Endothelial cell of umbilical vein (primary cell): ENCODE data around the gene RPL39L. TPM values are rescaled to one million over a fixed set of nuclear protein-coding genes. Genes with fewer than 3 reads are reported as not detected.
"Not testable (repeated sequence)": the region's sequence is repeated elsewhere in the genome, so short reads cannot be mapped to it uniquely, and the experiment has no call there.

Experiments used
- BruUV-seq: library from RNA; stranded (reverse); fragments of 400-500 nt; replicated peaks from 2 replicates; lab custom pipeline; 2021; lab: Mats Ljungman, UMichigan
- CTCF ChIA-PET: fragments of 300-600, 350-600 bp; sonication (Branson Sonifier 250); formaldehyde crosslinking; loops from one replicate; lab custom pipeline; 2021; ENCODE audit warnings: antibody characterized with exemption, inconsistent platforms; lab: Charles Lee
- POLR2A ChIA-PET: fragments of 300-600, 350-600 bp; sonication (Branson Sonifier 250); formaldehyde crosslinking; loops from one replicate; lab custom pipeline; 2021; ENCODE audit warnings: antibody characterized with exemption, inconsistent platforms; lab: Charles Lee
- DNase-seq: peaks from one replicate; pipeline ENCODE4 v3.0.0-alpha.2; 2011; ENCODE audit warnings: low read depth, low spot score
- FAIRE-seq: peaks from 2 replicates; lab custom pipeline; 2011; peaks lifted over from hg19 to GRCh38; lab: Jason Lieb, UNC
- H2AFZ ChIP-seq: 2 replicates; pipeline ENCODE4 v1.6.0; 2012; ENCODE audit warnings: low read depth, low read length, control low read depth, inconsistent platforms
- H3K27ac ChIP-seq: 2 replicates; pipeline ENCODE4 v1.5.1; 2011; ENCODE audit warnings: low read depth, mild to moderate bottlenecking, control low read depth, low read length, moderate library complexity; ENCODE audit not compliant: insufficient read depth
- H3K27me3 ChIP-seq, 2 experiments: 2 replicates each; pipeline versions ENCODE4 v1.6.0 to v1.6.1; 2011; ENCODE audit warnings: low read length in 2 of 2, mixed read lengths in 1 of 2; ENCODE audit not compliant: control insufficient read depth in 2 of 2, insufficient read depth in 2 of 2
- H3K36me3 ChIP-seq, 2 experiments: 2 replicates in 1 of 2; 3 replicates in 1 of 2; pipeline ENCODE4 v1.5.1; 2011; ENCODE audit warnings: low read length in 2 of 2, mild to moderate bottlenecking in 1 of 2, moderate library complexity in 1 of 2; ENCODE audit not compliant: control insufficient read depth in 2 of 2, insufficient read depth in 2 of 2; ENCODE audit errors: extremely low read depth in 1 of 2
- H3K4me1 ChIP-seq: 3 replicates; pipeline ENCODE4 v1.5.1; 2011; ENCODE audit warnings: mild to moderate bottlenecking, low read length; ENCODE audit not compliant: control insufficient read depth, insufficient read depth; ENCODE audit errors: extremely low read depth
- H3K4me2 ChIP-seq: 2 replicates; pipeline ENCODE4 v1.6.1; 2011; ENCODE audit warnings: low read length, control low read depth, mixed read lengths; ENCODE audit not compliant: insufficient read depth
- H3K4me3 ChIP-seq, 3 experiments: fragments of 200-600 bp in 1 of 3; sonication (generic), shearing (Covaris generic) in 1 of 3; replicated peaks in 1 of 3; 2 replicates each; pipeline ENCODE4 v1.5.1; 2011 to 2016; ENCODE audit warnings: control low read depth in 3 of 3, low read length in 3 of 3, mild to moderate bottlenecking in 2 of 3, inconsistent platforms in 1 of 3, low read depth in 1 of 3, moderate library complexity in 1 of 3; ENCODE audit not compliant: insufficient read depth in 1 of 3
- H3K79me2 ChIP-seq: 2 replicates; pipeline ENCODE4 v1.6.0; 2012; ENCODE audit warnings: low read length, inconsistent platforms; ENCODE audit not compliant: control insufficient read depth, insufficient read depth
- H3K9ac ChIP-seq: replicated peaks from 2 replicates; pipeline ENCODE3; 2011; ENCODE audit warnings: low read length, control low read depth; ENCODE audit not compliant: insufficient read depth; ENCODE audit errors: extremely low read depth
- H3K9me1 ChIP-seq: replicated peaks from 3 replicates; pipeline ENCODE4 v1.6.0; 2011; ENCODE audit warnings: mild to moderate bottlenecking, low read length; ENCODE audit not compliant: control insufficient read depth, insufficient read depth; ENCODE audit errors: extremely low read depth
- H3K9me3 ChIP-seq: replicated peaks from 2 replicates; pipeline ENCODE4 v1.5.1; 2012; ENCODE audit warnings: low read length, inconsistent platforms; ENCODE audit not compliant: control insufficient read depth, insufficient read depth
- H4K20me1 ChIP-seq: replicated peaks from 2 replicates; pipeline ENCODE3; 2011; ENCODE audit warnings: mild to moderate bottlenecking, low read length; ENCODE audit not compliant: control insufficient read depth, insufficient read depth; ENCODE audit errors: extremely low read depth
- EZH2 ChIP-seq: IDR thresholded peaks from 2 replicates; pipeline ENCODE4 v1.6.1; 2012; ENCODE audit warnings: borderline replicate concordance, low read depth, mild to moderate bottlenecking, moderate library complexity, low read length, inconsistent platforms; ENCODE audit not compliant: severe bottlenecking
- FOS ChIP-seq: IDR thresholded peaks from 2 replicates; pipeline ENCODE4 v1.6.1; 2011; ENCODE audit warnings: mild to moderate bottlenecking, low read length, moderate library complexity, borderline replicate concordance; ENCODE audit not compliant: insufficient read depth
- GATA2 ChIP-seq: IDR thresholded peaks from 2 replicates; pipeline ENCODE4 v1.7.0; 2011; ENCODE audit warnings: low read depth, mild to moderate bottlenecking, moderate library complexity, mixed read lengths, low read length; ENCODE audit not compliant: insufficient read length, insufficient read depth
- JUN ChIP-seq: IDR thresholded peaks from 2 replicates; pipeline ENCODE4 v1.6.1; 2011; ENCODE audit warnings: borderline replicate concordance, low read depth; ENCODE audit not compliant: insufficient read length, insufficient read depth
- MYC ChIP-seq: IDR thresholded peaks from one replicate; pipeline ENCODE4 v1.6.1; 2011; ENCODE audit warnings: mild to moderate bottlenecking, low read depth, low read length
- POLR2A ChIP-seq: IDR thresholded peaks from 2 replicates; pipeline ENCODE4 v1.6.1; 2012; ENCODE audit warnings: low read depth, mild to moderate bottlenecking, control low read depth, low read length
- POLR2AphosphoS5 ChIP-seq: IDR thresholded peaks from 2 replicates; pipeline ENCODE4 v1.6.1; 2012; ENCODE audit warnings: low read depth, mild to moderate bottlenecking, control low read depth, low read length, moderate library complexity; ENCODE audit not compliant: insufficient read depth
- dilution Hi-C: fragments of 300-500 bp; cut with MboI; formaldehyde crosslinking; loops from one replicate; pipeline ENCODE4 v1.15.0; 2019; ENCODE audit warnings: low sequenced_read_pairs; ENCODE audit not compliant: extremely low pct_ligation_motif_present
- intact Hi-C: fragments of 100-400 bp; cut with micrococcal nuclease; formaldehyde crosslinking; loops from one replicate; pipeline ENCODE4 v1.10.0; 2022
- polyA plus RNA-seq, 4 experiments: library from polyadenylated mRNA; depleted of rRNA in 3 of 4; stranded (reverse) in 3 of 4; unstranded in 1 of 4; fragments of >200 nt; gene quantifications; 2 replicates each; pipeline versions ENCODE4 v1.2.1 to v1.2.3, GENCODE V29; 2011 to 2012; ENCODE audit warnings: missing spikeins in 1 of 4
- total RNA-seq: library from RNA; stranded (reverse); gene quantifications from 2 replicates; pipeline ENCODE4 v1.2.3, GENCODE V29; 2021
- TF ChIP-seq, protein P1 (sequence below): IDR thresholded peaks from 2 replicates; pipeline ENCODE4 v1.6.1; 2011; ENCODE audit not compliant: insufficient read depth, insufficient read length
- TF ChIP-seq, protein P2 (sequence below), 2 donors: IDR thresholded peaks; 1 replicate in 1 of 2; 2 replicates in 1 of 2; pipeline ENCODE4 v1.5.1; 2011; ENCODE audit warnings: low read length in 2 of 2, mild to moderate bottlenecking in 2 of 2, moderate library complexity in 2 of 2, control low read depth in 1 of 2, inconsistent platforms in 1 of 2, low read depth in 1 of 2; ENCODE audit not compliant: insufficient read depth in 1 of 2; ENCODE audit errors: extremely low read depth in 1 of 2

RPL39L gene
- total and polyA plus RNA-seq, 2 donors (not counting 3 experiments of a cell fraction or from before 2014, with no cell fraction given), result 14.3 to 22.3 TPM

DNA sequence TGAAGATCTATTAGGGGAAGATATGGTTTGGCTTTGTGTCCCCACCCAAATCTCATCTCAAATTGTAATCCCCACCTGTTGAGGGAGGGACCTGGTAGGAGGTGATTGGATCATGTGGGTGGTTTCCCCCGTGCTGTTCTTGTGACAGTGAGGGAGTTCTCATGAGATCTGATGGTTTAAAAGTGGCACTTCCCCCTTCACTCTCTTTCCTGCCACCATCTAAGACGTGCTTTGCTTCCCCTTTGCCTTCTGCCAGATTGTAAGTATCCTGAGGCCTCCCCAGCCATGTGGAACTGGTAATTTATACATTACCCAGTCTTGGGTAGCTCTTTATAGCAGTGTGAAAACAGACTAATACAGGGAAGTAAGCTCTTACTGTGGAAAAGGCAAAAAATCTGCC lies 6.1 kb downstream of the RPL39L start:
- H3K9me1 ChIP-seq, H4K20me1 ChIP-seq, CTCF ChIA-PET, H3K4me3 ChIP-seq, H3K9ac ChIP-seq, H3K79me2 ChIP-seq, DNase-seq, H3K9me3 ChIP-seq, H3K4me2 ChIP-seq, dilution Hi-C loops, intact Hi-C loops, H3K27ac ChIP-seq, H2AFZ ChIP-seq, H3K36me3 ChIP-seq, POLR2A ChIA-PET, BruUV-seq, FAIRE-seq, H3K27me3 ChIP-seq: not testable (repeated sequence)
- H3K4me1 ChIP-seq, result peaks cover 11% of the 10 kb centered on the region

DNA sequence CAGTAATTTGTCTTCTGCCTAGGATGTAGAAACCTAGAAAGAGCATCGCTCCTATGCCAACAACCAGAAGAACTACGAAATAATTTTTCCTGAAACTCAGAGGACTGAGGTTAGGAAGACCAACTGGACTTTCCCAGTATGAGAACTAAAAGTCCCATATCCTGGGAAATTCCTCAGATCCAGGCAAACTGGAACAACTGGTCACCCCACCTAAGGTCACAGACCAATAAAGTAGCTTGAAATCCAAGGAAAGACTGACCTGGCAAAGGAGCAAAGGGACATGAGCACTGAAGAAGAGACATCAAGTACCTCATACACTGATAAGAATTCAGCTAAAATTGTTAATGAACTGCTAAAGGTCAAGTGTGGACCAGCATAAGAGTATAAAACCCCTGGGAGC lies 6.6 kb downstream of the RPL39L start:
- H3K36me3 ChIP-seq, result no peaks in the 10 kb centered on the region
- no TSS peak for BruUV-seq
- DNase-seq, result no peak
- H4K20me1 ChIP-seq, result no peaks in the 10 kb centered on the region
- H3K9ac ChIP-seq, result no peak overlapping the region
- no peaks in the 10 kb centered on the region for H3K9me3 ChIP-seq
- no peak overlapping the region for H3K4me2 ChIP-seq
- H3K4me3 ChIP-seq, result no peak overlapping the region
- H3K4me1 ChIP-seq, result peaks cover 11% of the 10 kb centered on the region
- H3K27ac ChIP-seq, result no peak overlapping the region
- H3K27me3 ChIP-seq, result no peaks in the 10 kb centered on the region
- no peak for FAIRE-seq
- no peaks in the 10 kb centered on the region for H3K9me1 ChIP-seq
- ChIA-PET POLR2A (no interaction called here), CTCF (no interaction called here)
- dilution Hi-C loops (no loop called here), intact Hi-C loops (no loop called here)
- H2AFZ ChIP-seq, result no peak overlapping the region
- peaks cover 10% of the 10 kb centered on the region for H3K79me2 ChIP-seq
- TF ChIP-seq POLR2AphosphoS5, result no peak
- TF ChIP-seq POLR2A, result no peak
- no peak for TF ChIP-seq EZH2
- TF ChIP-seq MYC, result no peak
- TF ChIP-seq, protein P1, sequence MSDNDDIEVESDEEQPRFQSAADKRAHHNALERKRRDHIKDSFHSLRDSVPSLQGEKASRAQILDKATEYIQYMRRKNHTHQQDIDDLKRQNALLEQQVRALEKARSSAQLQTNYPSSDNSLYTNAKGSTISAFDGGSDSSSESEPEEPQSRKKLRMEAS, result no peak
- TF ChIP-seq JUN, result no peak
- TF ChIP-seq GATA2, result no peak
- TF ChIP-seq, protein P2, sequence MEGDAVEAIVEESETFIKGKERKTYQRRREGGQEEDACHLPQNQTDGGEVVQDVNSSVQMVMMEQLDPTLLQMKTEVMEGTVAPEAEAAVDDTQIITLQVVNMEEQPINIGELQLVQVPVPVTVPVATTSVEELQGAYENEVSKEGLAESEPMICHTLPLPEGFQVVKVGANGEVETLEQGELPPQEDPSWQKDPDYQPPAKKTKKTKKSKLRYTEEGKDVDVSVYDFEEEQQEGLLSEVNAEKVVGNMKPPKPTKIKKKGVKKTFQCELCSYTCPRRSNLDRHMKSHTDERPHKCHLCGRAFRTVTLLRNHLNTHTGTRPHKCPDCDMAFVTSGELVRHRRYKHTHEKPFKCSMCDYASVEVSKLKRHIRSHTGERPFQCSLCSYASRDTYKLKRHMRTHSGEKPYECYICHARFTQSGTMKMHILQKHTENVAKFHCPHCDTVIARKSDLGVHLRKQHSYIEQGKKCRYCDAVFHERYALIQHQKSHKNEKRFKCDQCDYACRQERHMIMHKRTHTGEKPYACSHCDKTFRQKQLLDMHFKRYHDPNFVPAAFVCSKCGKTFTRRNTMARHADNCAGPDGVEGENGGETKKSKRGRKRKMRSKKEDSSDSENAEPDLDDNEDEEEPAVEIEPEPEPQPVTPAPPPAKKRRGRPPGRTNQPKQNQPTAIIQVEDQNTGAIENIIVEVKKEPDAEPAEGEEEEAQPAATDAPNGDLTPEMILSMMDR (IDR thresholded peaks at IDR 0.05; ENCODE audit: extremely low read depth in 1 of 2, insufficient read depth in 1 of 2, low read depth in 1 of 2, low read length in 2 of 2), result no peak
- TF ChIP-seq FOS, result no peak
